ENCODE measurements around the gene GPR171.
A peak's percentile ranks its signal among the peaks of the same experiment; 100 is the strongest.
"Not testable (repeated sequence)": the region's sequence is repeated elsewhere in the genome, so short reads cannot be mapped to it uniquely, and the experiment has no call there.

Gene GPR171, protein sequence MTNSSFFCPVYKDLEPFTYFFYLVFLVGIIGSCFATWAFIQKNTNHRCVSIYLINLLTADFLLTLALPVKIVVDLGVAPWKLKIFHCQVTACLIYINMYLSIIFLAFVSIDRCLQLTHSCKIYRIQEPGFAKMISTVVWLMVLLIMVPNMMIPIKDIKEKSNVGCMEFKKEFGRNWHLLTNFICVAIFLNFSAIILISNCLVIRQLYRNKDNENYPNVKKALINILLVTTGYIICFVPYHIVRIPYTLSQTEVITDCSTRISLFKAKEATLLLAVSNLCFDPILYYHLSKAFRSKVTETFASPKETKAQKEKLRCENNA

GRCh38 chr3:151203051-151203420 lies at the start of gene GPR171:
GPR171 (minus strand) TSS chr3:151203216; CDS start chr3:151199386, 3,830 bp downstream.
- DNase-seq = no peak

DNA sequence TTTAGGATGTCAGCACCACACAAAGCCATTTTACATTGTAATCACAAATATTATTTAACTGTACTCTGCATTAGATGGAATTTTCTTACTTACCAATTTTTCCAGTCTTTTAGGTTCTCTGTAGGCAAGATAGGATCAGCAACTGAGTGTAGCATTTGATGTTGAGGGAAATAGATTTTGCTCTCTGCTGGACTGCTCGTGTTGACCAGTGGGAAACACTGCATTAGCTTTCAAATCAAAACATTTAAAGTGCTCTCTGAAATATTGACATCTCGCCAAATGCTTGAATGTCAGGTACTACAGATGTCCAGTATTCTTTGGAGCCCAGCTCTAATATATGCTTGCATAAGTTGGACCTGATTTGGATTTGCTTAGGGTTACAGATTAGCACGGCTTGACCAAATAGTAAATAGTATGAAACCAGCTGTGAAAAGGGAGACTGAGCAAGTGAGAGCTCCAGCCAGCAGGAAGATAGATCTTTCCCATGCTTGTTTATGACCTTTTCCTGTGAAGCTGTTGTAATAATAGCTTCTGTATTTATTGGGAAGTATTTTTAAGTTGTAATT lies 45.8 kb upstream of the GPR171 start:
- no peak for DNase-seq

DNA sequence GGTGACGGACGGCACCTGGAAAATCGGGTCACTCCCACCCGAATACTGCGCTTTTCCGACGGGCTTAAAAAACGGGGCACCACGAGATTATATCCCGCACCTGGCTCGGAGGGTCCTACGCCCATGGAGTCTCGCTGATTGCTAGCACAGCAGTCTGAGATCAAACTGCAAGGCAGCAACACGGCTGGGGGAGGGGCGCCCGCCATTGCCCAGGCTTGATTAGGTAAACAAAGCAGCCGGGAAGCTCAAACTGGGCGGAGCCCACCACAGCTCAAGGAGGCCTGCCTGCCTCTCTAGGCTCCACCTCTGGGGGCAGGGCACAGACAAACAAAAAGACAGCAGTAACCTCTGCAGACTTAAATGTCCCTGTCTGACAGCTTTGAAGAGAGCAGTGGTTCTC lies 39.0 kb upstream of the GPR171 start:
- not testable (repeated sequence) for DNase-seq

- DNase-seq = no peak
These were observed 33.7 kb upstream of the GPR171 start for GRCh38 chr3:151236736-151237135.

- DNase-seq = no peak
These were observed 33.3 kb upstream of the GPR171 start for GRCh38 chr3:151236316-151236715.

- no peak for DNase-seq
These were observed 31.8 kb upstream of the GPR171 start for GRCh38 chr3:151234825-151235224.

DNA sequence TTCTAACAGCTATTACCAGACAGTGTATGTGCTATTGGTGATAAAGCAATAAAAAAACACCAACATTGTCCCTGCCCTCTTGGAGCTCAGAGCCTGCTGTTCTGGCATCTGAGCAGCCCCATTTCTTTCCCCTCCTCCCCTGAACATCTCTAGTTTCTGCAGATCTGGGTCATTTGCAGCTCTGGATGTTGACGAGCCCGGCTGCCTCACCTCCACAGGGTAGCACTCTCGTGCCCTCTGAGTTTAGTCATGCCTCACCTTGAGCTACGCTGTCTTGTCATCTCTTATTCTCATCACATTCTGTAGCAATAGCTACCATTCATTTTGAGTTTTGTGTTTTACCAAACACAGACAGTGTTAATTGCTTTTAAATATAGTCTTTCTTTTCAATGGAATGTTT lies 30.0 kb upstream of the GPR171 start:
- DNase-seq = no peak

GRCh38 chr3:151232403-151232802 lies 29.4 kb upstream of the GPR171 start:
- not testable (repeated sequence) for DNase-seq

GRCh38 chr3:151230646-151231045 lies 27.6 kb upstream of the GPR171 start:
- DNase-seq = no peak

- no peak for DNase-seq
These were observed 25.6 kb upstream of the GPR171 start for GRCh38 chr3:151228666-151229040.

- peak in 1 of 2 experiments; percentile 33 for DNase-seq
These were observed 25.0 kb upstream of the GPR171 start for GRCh38 chr3:151227807-151228665.

GRCh38 chr3:151227266-151227806 lies 24.3 kb upstream of the GPR171 start:
- DNase-seq = no peak

- DNase-seq = no peak
These were observed 23.8 kb upstream of the GPR171 start for GRCh38 chr3:151226825-151227224.

GRCh38 chr3:151226088-151226563 lies 23.1 kb upstream of the GPR171 start:
- no peak for DNase-seq

- no peak for DNase-seq
These were observed 22.3 kb upstream of the GPR171 start for GRCh38 chr3:151225040-151225975.

DNA sequence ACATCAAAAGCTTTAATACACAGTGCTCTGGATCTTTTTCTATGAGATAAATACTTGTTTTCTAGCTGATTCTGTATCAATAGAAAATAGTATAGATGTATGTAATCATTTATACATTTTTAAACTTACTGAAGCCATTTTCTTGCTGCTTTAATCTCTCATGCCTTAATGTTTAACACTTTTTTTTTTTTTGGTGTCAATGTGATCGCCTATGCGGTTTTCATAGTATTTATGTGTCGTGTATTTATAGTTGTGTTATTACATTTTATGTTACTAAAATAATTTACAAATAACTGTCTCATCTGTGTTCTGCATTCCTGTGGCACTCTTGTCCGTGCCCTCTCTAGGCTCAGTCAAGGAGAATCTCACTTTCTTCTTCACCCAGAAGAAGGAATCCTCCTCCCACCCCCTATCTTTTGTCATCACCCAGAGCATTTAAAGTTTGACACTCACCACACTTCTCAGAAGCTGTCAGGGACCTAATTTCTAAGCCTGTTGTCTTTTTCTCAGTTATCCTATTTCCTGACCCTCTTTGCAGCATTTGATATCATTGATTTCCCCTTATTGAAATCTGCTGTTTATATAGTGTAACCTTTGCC lies 21.4 kb upstream of the GPR171 start:
- no peak for DNase-seq

DNA sequence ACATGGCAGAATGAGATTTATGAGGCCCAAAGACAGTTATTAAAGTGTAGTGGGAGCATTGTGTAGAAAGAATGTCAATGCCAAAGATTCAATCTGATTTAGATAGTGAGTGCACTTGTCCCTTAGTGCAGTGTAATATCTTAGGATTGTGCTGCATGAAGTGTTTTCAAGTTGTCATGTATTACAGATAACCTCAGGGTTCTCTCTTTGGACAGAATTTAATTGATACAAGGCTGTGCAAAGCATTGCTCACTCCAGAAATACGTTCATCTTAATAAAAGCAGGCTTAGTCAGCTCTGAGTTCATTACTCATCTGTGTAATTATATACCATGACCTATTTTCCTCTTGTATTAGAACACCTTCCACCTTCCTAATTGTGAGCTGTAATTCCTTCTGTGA lies 16.0 kb upstream of the GPR171 start:
- DNase-seq = no peak

- DNase-seq = no peak
These were observed 15.1 kb upstream of the GPR171 start for GRCh38 chr3:151218136-151218535.

DNA sequence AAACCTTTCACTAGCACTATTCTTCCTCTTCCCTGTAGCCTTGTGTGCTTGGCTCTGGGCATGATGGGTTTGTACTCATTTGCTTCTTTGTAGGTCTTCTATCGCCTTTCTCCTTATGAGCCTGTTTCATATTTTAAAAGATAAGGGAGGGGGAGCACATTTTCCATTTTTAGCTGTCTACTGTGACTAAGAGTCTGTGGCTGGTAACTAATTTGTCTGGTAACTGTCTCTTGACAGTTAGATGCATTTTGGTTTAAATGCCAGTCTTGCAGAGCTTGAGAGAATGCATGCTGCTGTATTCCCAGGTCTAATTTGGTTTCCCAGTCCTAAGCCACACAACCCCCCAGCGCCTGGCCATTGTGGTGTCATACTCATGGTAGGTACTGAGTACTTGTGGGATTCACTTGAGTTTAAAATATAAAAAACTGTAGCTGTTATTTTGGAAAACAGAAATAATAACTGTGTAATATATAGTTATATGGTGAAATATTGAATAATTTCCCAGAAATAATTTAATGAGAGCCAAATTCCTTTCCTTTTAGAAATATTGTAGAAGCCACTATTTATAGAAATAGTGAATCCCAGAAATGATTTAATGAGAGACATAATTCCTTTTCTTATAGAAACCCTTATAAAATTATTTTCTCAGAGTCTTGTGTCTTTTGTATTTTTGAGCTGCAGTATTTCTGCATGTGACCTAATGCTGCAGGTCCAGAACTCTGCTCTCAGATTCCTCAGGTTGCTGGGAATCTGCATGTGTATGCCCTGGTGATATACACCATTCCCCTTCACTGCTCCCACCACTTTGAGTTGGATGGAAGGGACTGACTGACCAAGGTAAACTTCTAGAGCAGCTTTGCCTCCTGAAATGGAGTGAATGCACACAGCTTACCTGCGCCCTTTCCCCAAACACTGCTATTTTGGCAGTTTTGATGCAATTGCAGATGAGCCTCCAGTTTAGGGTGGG lies 13.9 kb upstream of the GPR171 start:
- DNase-seq = no peak

GRCh38 chr3:151214459-151214858 lies 11.4 kb upstream of the GPR171 start:
- no peak for DNase-seq

- DNase-seq = no peak
These were observed 10.9 kb upstream of the GPR171 start for GRCh38 chr3:151213881-151214280.
